ENCODE results near the gene MRGPRF.

GRCh38 chr11:68990995-68991780 is 21.9 kb downstream of the MRGPRF start:
- TF ChIP-seq CTCF (IDR thresholded peaks at IDR 0.05): no peak
- no peak for TF ChIP-seq POLR2A (IDR thresholded peaks at IDR 0.05)
